GM19468 (cell line): Measurements from ENCODE around the gene HPSE2.

Experiments used
- ATAC-seq: cut with Tn5 transposase; IDR thresholded peaks from one replicate; pipeline ENCODE4 v1.9.1; 2021; ENCODE audit warnings: mild to moderate bottlenecking, moderate library complexity, moderate number of reproducible peaks; ENCODE audit not compliant: unreplicated experiment; ENCODE audit errors: extremely low read depth

The HPSE2 gene

GRCh38 chr10:98456043-98456570 lies 779.5 kb downstream of the HPSE2 start:
- no peak for ATAC-seq

- ATAC-seq, result no peak
Measured at GRCh38 chr10:98453729-98454128, 781.9 kb downstream of the HPSE2 start.

- no peak for ATAC-seq
Measured at GRCh38 chr10:98450618-98451017, 785.0 kb downstream of the HPSE2 start.

GRCh38 chr10:98449287-98449686 lies 786.4 kb downstream of the HPSE2 start:
- no peak for ATAC-seq

- ATAC-seq, result peak; percentile 94
Measured at GRCh38 chr10:98446661-98447221, 788.9 kb downstream of the HPSE2 start, which contains the start of gene HPS1. HPS1 (minus strand) TSS chr10:98446935; CDS start chr10:98443240, 3,695 bp downstream.

GRCh38 chr10:98446151-98446660 lies 789.4 kb downstream of the HPSE2 start:
- ATAC-seq, result no peak

- no peak for ATAC-seq
Measured at GRCh38 chr10:98445200-98445812, 790.3 kb downstream of the HPSE2 start.

GRCh38 chr10:98444314-98445006 lies 791.2 kb downstream of the HPSE2 start:
- no peak for ATAC-seq

- no peak for ATAC-seq
Measured at GRCh38 chr10:98438715-98439114, 796.9 kb downstream of the HPSE2 start.

GRCh38 chr10:98436704-98437103 lies 798.9 kb downstream of the HPSE2 start:
- no peak for ATAC-seq

- ATAC-seq, result no peak
Measured at GRCh38 chr10:98435178-98435577, 800.5 kb downstream of the HPSE2 start.

GRCh38 chr10:98433881-98434732 lies 801.5 kb downstream of the HPSE2 start:
- ATAC-seq, result no peak

- no peak for ATAC-seq
Measured at GRCh38 chr10:98433371-98433770, 802.3 kb downstream of the HPSE2 start.

- no peak for ATAC-seq
Measured at GRCh38 chr10:98432330-98432729, 803.3 kb downstream of the HPSE2 start.

- ATAC-seq, result no peak
Measured at GRCh38 chr10:98431016-98431415, 804.6 kb downstream of the HPSE2 start.

- ATAC-seq, result no peak
Measured at GRCh38 chr10:98430427-98430826, 805.2 kb downstream of the HPSE2 start.

- no peak for ATAC-seq
Measured at GRCh38 chr10:98429320-98430072, 806.2 kb downstream of the HPSE2 start.

GRCh38 chr10:98427011-98427515 lies 808.6 kb downstream of the HPSE2 start:
- no peak for ATAC-seq
